ENCODE results near the gene SOX1.

GRCh38 chr13:112098699-112099098, 31.8 kb downstream of the SOX1 start:
- TF ChIP-seq FOXM1 (IDR thresholded peaks at IDR 0.05; ENCODE audit: borderline replicate concordance) (no peak), FOXK2 (IDR thresholded peaks at IDR 0.05) (no peak), SUZ12 (IDR thresholded peaks at IDR 0.05) (no peak), FOXA1 (IDR thresholded peaks at IDR 0.05) (no peak), SP1 (IDR thresholded peaks at IDR 0.05) (no peak), L3MBTL2 (conservative IDR thresholded peaks at IDR 0.05) (no peak)

All from HEK293T (cell line).